SIG-M5 treated with dmso at 0.1 percent for 504 hours (cell line): ENCODE data around the gene ALKBH1.
"Not testable (repeated sequence)": the region's sequence is repeated elsewhere in the genome, so short reads cannot be mapped to it uniquely, and the experiment has no call there.

Source experiments
- DNase-seq: peaks from one replicate; lab custom pipeline; 2025; ENCODE audit not compliant: unreplicated experiment; lab: John Stamatoyannopoulos, UW

Gene ALKBH1

DNA sequence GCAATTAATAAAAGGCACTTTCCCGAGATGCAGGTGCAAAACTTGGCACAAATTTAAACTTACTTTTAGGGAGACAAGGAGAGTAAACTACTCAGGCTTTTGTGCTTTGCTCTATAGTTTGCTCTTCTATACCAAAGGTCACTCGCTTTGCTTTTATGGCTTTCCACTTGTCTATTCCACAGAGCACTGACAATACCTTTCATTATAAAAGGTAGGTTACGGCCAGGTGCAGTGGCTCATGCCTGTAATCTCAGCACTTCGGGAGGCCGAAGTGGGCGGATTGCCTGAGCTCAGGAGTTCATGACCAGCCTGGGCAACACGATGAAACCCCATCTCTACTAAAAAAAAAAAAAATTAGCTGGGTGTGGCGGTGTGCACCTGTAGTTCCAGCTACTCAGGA, 32.9 kb downstream of the ALKBH1 start:
- no peak for DNase-seq

- no peak for DNase-seq
Measured at GRCh38 chr14:77673193-77673592, 34.6 kb downstream of the ALKBH1 start.

GRCh38 chr14:77667331-77667730, 40.5 kb downstream of the ALKBH1 start:
- DNase-seq = peak; percentile 13

DNA sequence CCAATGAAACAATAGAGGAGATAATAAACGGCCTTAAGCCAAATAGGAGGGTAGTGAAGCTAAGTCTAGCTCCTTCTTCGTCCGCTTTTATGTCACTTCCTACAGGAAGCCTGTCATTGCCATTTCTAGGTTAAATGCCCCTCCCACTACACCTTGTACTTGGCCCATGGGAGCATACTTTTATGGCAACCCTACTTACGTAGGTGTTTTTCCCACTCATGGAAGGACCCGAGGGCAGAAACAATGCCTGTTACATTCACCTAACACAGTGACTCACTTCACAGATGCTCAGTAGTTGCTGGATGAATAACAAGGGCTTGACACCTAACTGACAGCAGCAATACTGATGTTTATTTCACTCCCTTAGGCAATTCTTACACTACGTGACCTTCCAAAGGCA, 44.5 kb downstream of the ALKBH1 start:
- DNase-seq = no peak

- not testable (repeated sequence) for DNase-seq
Measured at GRCh38 chr14:77661562-77661961, 46.3 kb downstream of the ALKBH1 start.

GRCh38 chr14:77660754-77661153, 47.1 kb downstream of the ALKBH1 start:
- DNase-seq = no peak

DNA sequence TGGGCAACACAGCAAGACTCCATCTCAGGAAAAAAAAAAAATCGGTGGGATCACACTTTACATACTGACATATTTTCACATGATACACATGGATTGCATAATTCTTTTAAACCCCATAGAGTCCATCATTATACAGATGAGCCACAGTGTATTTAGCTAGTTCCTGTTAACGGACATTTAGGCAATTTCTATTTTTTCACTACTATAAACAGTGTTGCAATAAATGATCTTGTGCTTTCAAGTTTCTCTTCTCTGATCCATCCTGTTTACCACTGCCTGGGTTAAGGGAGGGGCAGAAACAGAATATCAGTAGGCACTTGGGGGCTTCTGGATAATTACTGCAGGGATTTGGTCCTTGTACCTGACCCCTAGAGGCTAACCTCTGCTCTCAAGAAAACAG, 48.0 kb downstream of the ALKBH1 start:
- DNase-seq = peak; percentile 96

DNA sequence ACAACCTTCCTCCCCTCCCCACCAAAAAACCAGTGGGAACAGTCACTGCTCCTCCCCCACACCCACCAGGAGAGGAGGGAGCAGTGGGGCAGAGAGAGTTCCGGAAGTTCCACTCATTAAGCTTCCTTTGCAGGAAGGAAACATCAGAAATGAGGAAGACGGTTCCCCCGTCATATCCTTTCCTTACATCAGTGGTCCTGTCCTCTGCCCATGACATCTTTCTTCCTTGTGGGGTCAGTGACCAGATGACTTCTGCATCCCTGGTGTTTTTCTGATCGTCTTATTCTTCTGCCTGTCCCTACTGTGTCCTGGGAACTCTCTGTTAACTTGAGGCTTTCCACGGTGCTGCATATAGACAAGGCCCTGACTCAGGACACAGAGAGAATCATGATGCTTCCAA, 50.5 kb downstream of the ALKBH1 start:
- DNase-seq = no peak

GRCh38 chr14:77654001-77654441, 53.8 kb downstream of the ALKBH1 start:
- DNase-seq = no peak

- no peak for DNase-seq
Measured at GRCh38 chr14:77649326-77649725, 58.5 kb downstream of the ALKBH1 start.

DNA sequence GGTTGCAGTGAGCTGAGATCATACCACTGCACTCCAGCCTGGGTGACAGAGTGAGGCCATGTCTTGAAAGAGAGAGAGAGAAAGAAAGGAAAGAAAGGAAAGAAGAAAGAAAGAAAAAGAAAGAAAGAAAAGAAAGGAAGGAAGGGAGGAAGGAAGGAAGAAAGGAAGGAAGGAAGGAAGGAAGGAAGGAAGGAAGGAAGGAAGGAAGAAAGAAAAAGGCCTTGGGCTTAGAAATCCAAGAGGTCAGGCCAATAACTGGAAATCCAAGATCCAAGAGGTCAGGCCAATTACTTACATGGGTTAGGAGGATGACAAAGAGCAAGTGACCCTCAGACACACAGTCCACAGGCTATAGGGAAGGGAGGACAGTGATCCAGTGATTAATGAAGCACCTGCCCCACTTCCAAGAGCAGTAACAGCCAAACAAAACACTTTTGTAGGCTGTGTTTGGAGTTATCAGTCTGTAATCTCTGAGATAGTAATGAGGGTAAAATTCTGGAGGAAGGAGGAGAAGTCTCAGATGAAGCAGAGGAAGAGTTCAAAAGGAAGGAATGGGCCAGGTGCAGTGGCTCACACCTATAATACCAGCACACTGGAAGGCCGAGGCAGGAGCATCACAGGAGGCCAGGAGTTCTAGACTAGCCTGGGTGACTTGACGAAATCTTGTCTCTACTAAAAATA, 59.2 kb downstream of the ALKBH1 start:
- DNase-seq = no peak

DNA sequence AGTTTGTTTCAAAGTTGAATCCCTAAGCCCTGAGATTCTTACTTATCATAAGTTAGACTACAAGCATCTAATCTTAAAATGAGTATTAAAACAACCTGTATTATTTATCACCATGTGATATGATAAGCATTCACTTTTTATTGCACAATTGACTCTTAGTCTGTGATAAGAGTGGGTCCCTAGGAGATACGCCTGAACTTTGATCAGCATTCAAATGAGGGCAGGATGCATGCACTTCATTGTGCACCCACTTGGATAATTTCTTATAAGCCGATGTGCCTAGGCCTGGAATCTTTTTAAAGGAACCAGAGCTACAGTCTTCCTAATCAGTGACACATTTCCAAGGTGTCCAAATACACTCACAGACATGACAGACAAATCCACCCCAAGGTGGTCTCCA, 60.0 kb downstream of the ALKBH1 start:
- no peak for DNase-seq

- DNase-seq = no peak
Measured at GRCh38 chr14:77646907-77647306, 60.9 kb downstream of the ALKBH1 start.

GRCh38 chr14:77645520-77646230, 62.1 kb downstream of the ALKBH1 start:
- no peak for DNase-seq

- no peak for DNase-seq
Measured at GRCh38 chr14:77642407-77642806, 65.4 kb downstream of the ALKBH1 start.

DNA sequence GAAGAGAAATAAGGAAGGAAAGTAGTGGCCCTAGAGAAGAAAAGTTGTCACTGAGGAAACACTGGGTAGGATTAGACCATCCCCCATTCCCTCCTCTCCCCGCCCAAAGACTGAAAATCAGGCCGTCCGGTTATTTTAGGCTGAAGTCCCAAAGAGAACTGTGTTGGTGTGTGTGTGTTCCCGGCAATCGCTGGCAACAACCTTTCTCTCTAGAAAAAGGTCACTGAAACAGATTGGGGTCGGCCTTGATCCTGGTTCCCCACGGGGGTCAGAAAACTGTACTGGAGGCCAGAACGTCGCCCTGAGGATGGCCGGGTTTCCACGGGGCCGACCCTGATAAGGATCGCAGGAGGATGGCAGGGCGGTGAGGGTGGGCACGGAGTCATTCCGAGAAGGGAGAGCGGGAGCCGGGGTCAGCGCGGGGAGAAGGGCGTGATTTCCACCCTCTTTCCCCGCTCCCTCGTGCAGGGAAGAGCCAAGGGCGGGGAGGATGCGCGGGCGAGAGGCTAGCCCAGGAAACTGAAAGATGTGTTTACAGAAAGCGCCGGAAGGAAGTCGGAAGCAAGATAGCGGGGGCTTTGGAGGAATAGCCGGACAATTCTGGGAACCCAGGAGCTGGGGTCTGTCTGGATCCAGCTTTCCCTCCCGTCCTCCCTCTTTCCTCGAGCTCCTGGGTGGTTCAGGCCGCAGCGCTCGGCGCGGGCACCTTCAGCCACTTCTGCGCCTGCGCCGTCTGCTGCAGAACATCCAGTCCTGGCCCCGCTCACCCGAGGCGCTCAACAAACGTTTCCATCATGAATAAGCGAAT, 66.1 kb downstream of the ALKBH1 start:
- peak; percentile 94 for DNase-seq

GRCh38 chr14:77640756-77641533, 66.9 kb downstream of the ALKBH1 start:
- DNase-seq = no peak

- no peak for DNase-seq
Measured at GRCh38 chr14:77638771-77639171, 69.1 kb downstream of the ALKBH1 start.

- not testable (repeated sequence) for DNase-seq
Measured at GRCh38 chr14:77635869-77636268, 72.0 kb downstream of the ALKBH1 start.

DNA sequence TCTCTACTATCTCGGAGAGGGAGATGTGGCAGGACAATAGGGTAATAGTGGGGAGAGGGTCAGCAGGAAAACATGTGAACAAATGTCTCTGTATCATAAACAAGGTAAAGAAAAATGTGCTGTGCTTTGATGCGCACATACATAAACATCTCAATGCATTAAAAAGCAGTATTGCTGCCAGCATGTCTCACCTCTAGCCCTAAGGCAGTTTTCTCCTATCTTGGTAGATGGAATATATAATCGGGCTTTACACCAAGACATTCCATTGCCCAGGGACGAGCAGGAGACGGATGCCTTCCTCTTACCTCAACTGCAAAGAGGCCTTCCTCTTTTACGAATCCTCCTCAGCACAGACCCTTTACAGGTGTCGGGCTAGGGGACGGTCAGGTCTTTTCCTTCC, 72.4 kb downstream of the ALKBH1 start:
- DNase-seq = not testable (repeated sequence)

DNA sequence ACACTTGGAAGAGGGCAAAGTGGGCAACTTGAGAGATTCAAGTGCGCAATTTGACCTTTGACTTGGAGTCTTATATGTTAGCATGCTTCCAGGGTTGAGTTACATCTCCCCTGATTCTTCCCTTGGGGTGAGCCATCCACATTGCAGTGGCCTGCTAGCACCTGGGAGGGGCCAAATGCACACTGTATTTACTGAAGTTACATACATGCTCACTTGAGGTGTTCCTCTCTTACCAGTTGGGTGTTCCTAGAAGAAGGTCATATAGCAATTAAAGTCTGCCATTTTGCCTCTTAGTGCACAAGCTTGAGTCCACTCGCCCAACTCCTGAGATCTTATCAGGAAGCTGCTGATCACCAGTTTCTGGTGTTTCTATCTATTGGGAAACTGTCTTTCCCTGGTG, 77.7 kb downstream of the ALKBH1 start:
- DNase-seq = no peak
